ENCODE data around the gene CPS1. TPM values are rescaled to one million over a fixed set of nuclear protein-coding genes. Genes with fewer than 3 reads are reported as not detected.

CPS1 gene
- total RNA-seq, 3 donors from 2014 or later: 5.2 to 10.4 (median 9.2) TPM

GRCh38 chr2:210546424-210547208 lies 9.8 kb upstream of the CPS1 start:
- H3K36me3 ChIP-seq: no peaks in the 10 kb centered on the region
- no peak overlapping the region for H3K4me3 ChIP-seq
- no peaks in the 10 kb centered on the region for H3K27me3 ChIP-seq
- H3K27ac ChIP-seq: no peak overlapping the region
- DNase-seq (ENCODE audit: low spot score in 2 of 2): no peak
- no peaks in the 10 kb centered on the region for H3K4me1 ChIP-seq
- no peaks in the 10 kb centered on the region for H3K9me3 ChIP-seq
- no peak for TF ChIP-seq CTCF (IDR thresholded peaks at IDR 0.05)
- TF ChIP-seq POLR2A (IDR thresholded peaks at IDR 0.05): no peak
- TF ChIP-seq POLR2AphosphoS5 (IDR thresholded peaks at IDR 0.05): no peak
- intact Hi-C loops (cut with DNase I; ENCODE audit: low total_unique reads): no loop called here

GRCh38 chr2:210548031-210548430 lies 8.4 kb upstream of the CPS1 start:
- no peaks in the 10 kb centered on the region for H3K27me3 ChIP-seq
- H3K4me1 ChIP-seq: no peaks in the 10 kb centered on the region
- no peak overlapping the region for H3K4me3 ChIP-seq
- no peak overlapping the region for H3K27ac ChIP-seq
- no peaks in the 10 kb centered on the region for H3K9me3 ChIP-seq
- no peak for TF ChIP-seq CTCF (IDR thresholded peaks at IDR 0.05)
- H3K36me3 ChIP-seq: no peaks in the 10 kb centered on the region
- no peak for DNase-seq (ENCODE audit: low spot score in 2 of 2)
- intact Hi-C loops (cut with DNase I; ENCODE audit: low total_unique reads): no loop called here

GRCh38 chr2:210548878-210549384 lies 7.5 kb upstream of the CPS1 start:
- intact Hi-C loops (cut with DNase I; ENCODE audit: low total_unique reads): no loop called here
- Histone ChIP-seq H3K27ac (no peak overlapping the region), H3K9me3 (no peaks in the 10 kb centered on the region), H3K27me3 (no peaks in the 10 kb centered on the region), H3K4me1 (no peaks in the 10 kb centered on the region), H3K4me3 (no peak overlapping the region), H3K36me3 (no peaks in the 10 kb centered on the region)
- TF ChIP-seq POLR2AphosphoS5 (IDR thresholded peaks at IDR 0.05) (no peak), POLR2A (IDR thresholded peaks at IDR 0.05) (no peak), CTCF (IDR thresholded peaks at IDR 0.05) (no peak)
- no peak for DNase-seq (ENCODE audit: low spot score in 2 of 2)

- no peaks in the 10 kb centered on the region for H3K27me3 ChIP-seq
These were observed 5.4 kb upstream of the CPS1 start for GRCh38 chr2:210551001-210551400.

GRCh38 chr2:210553373-210553772 lies 3.0 kb upstream of the CPS1 start:
- no peak for TF ChIP-seq POLR2A (IDR thresholded peaks at IDR 0.05)
- no peak for TF ChIP-seq CTCF (IDR thresholded peaks at IDR 0.05)
- TF ChIP-seq POLR2AphosphoS5 (IDR thresholded peaks at IDR 0.05): no peak
- no peak overlapping the region for H3K27ac ChIP-seq
- no peak for DNase-seq (ENCODE audit: low spot score in 2 of 2)
- intact Hi-C loops (cut with DNase I; ENCODE audit: low total_unique reads): no loop called here
- H3K4me1 ChIP-seq: no peaks in the 10 kb centered on the region
- H3K9me3 ChIP-seq: no peaks in the 10 kb centered on the region
- H3K4me3 ChIP-seq: no peak overlapping the region
- H3K27me3 ChIP-seq: no peaks in the 10 kb centered on the region
- H3K36me3 ChIP-seq: no peaks in the 10 kb centered on the region

More at GRCh38 chr2:210551001-210551400, 5.4 kb upstream of the CPS1 start:
- no peak for DNase-seq (ENCODE audit: low spot score in 2 of 2)
- no peaks in the 10 kb centered on the region for H3K9me3 ChIP-seq
- intact Hi-C loops (cut with DNase I; ENCODE audit: low total_unique reads): no loop called here
- no peaks in the 10 kb centered on the region for H3K4me1 ChIP-seq
- no peak overlapping the region for H3K4me3 ChIP-seq
- no peaks in the 10 kb centered on the region for H3K36me3 ChIP-seq
- TF ChIP-seq POLR2A (IDR thresholded peaks at IDR 0.05): no peak
- H3K27ac ChIP-seq: no peak overlapping the region

Measured in breast epithelium (tissue), 4 donors.